NCI-H1092 treated with DMSO at 0.1 percent for 48 hours (cell line): ENCODE results near the gene METTL27.
"Not testable (repeated sequence)": the region's sequence is repeated elsewhere in the genome, so short reads cannot be mapped to it uniquely, and the experiment has no call there.

ENCODE experiments used
- DNase-seq: peaks from one replicate; lab custom pipeline; 2025; lab: John Stamatoyannopoulos, UW

METTL27 gene

GRCh38 chr7:73869011-73869798 is 26.9 kb upstream of the METTL27 start:
- DNase-seq = no peak

GRCh38 chr7:73866446-73866767 is 24.1 kb upstream of the METTL27 start:
- no peak for DNase-seq

GRCh38 chr7:73865738-73866445 is 23.6 kb upstream of the METTL27 start:
- DNase-seq = peak; percentile 25

GRCh38 chr7:73864981-73865711 is 22.8 kb upstream of the METTL27 start:
- DNase-seq = no peak

GRCh38 chr7:73861305-73861704 is 19.0 kb upstream of the METTL27 start:
- DNase-seq = no peak

- DNase-seq = no peak
These were observed 18.5 kb upstream of the METTL27 start, which contains the start of gene TMEM270 for GRCh38 chr7:73860859-73861258. Gene TMEM270 (plus strand): TSS chr7:73861159. CDS start chr7:73861195, 36 bp downstream.

- no peak for DNase-seq
These were observed 16.5 kb upstream of the METTL27 start for GRCh38 chr7:73858807-73859206.

GRCh38 chr7:73856941-73857340 is 14.6 kb upstream of the METTL27 start:
- DNase-seq = no peak

- DNase-seq = no peak
These were observed 10.2 kb upstream of the METTL27 start for GRCh38 chr7:73852500-73852899.

- DNase-seq = no peak
These were observed 9.4 kb upstream of the METTL27 start for GRCh38 chr7:73851410-73852338.

- no peak for DNase-seq
These were observed 8.5 kb upstream of the METTL27 start for GRCh38 chr7:73850781-73851207.

GRCh38 chr7:73847941-73848723 is 5.8 kb upstream of the METTL27 start:
- no peak for DNase-seq

GRCh38 chr7:73845701-73846195 is 3.4 kb upstream of the METTL27 start:
- DNase-seq = not testable (repeated sequence)

GRCh38 chr7:73844848-73845460 is 2.6 kb upstream of the METTL27 start:
- DNase-seq = no peak

- DNase-seq = no peak
These were observed 1.8 kb upstream of the METTL27 start for GRCh38 chr7:73844131-73844547.

- no peak for DNase-seq
These were observed 638 bp downstream of the METTL27 start for GRCh38 chr7:73841689-73842066.

GRCh38 chr7:73840715-73841379 is 1.5 kb downstream of the METTL27 start:
- DNase-seq = no peak

- DNase-seq = no peak
These were observed 2.3 kb downstream of the METTL27 start for GRCh38 chr7:73839743-73840714.
